Esophagus squamous epithelium (tissue), 4 donors: Measurements from ENCODE around the gene C3orf62.

Source experiments
- CTCF ChIP-seq, 6 experiments: fragments of 450-650 bp in 4 of 6; fragments of 200-600 bp in 2 of 6; sonication (generic) in 2 of 6; IDR thresholded peaks; one replicate each; pipeline ENCODE4 v1.5.1; 2016 to 2019; ENCODE audit warnings: antibody characterized with exemption in 6 of 6, mild to moderate bottlenecking in 4 of 6, moderate library complexity in 4 of 6
- POLR2A ChIP-seq, 4 donors: fragments of 450-650 bp; IDR thresholded peaks; one replicate each; pipeline ENCODE4 v1.6.1; 2017; ENCODE audit warnings: antibody characterized with exemption in 4 of 4, mild to moderate bottlenecking in 4 of 4, moderate library complexity in 3 of 4

- peak in 5 of 6 experiments; percentile 30 to 60 (median 49) for TF ChIP-seq CTCF (IDR thresholded peaks at IDR 0.05)
- no peak for TF ChIP-seq POLR2A (IDR thresholded peaks at IDR 0.05)
Measured at GRCh38 chr3:49295489-49296058, 18.5 kb upstream of the C3orf62 start.
